OCI-LY1 (cell line): ENCODE measurements around the gene NECTIN4.
"Not testable (repeated sequence)": the region's sequence is repeated elsewhere in the genome, so short reads cannot be mapped to it uniquely, and the experiment has no call there.

ENCODE experiments used
- H2AFZ ChIP-seq: fragments of 200-600 bp; sonication (generic), shearing (Covaris generic); 2 replicates; pipeline ENCODE4 v1.6.0; 2014; ENCODE audit warnings: antibody characterized with exemption, mild to moderate bottlenecking, low read length
- H3F3A ChIP-seq: fragments of 200-600 bp; sonication (generic), shearing (Covaris generic); 2 replicates; pipeline ENCODE4 v1.6.0; 2014; ENCODE audit warnings: mild to moderate bottlenecking, antibody characterized with exemption, low read length, moderate library complexity; ENCODE audit not compliant: insufficient read depth
- H3K27ac ChIP-seq: fragments of 200-600 bp; sonication (generic); 2 replicates; pipeline ENCODE4 v1.5.1; 2014; ENCODE audit warnings: low read length, mixed run types, mild to moderate bottlenecking, low read depth; ENCODE audit not compliant: poor library complexity, severe bottlenecking
- H3K27me3 ChIP-seq: fragments of 200-600 bp; sonication (generic); 2 replicates; pipeline ENCODE4 v1.6.0; 2014; ENCODE audit warnings: antibody characterized with exemption, mild to moderate bottlenecking, low read length, moderate library complexity; ENCODE audit not compliant: insufficient read depth
- H3K36me3 ChIP-seq: fragments of 200-600 bp; sonication (generic); 2 replicates; pipeline ENCODE4 v1.6.1; 2014; ENCODE audit warnings: mild to moderate bottlenecking, antibody characterized with exemption, low read length, moderate library complexity, mixed read lengths; ENCODE audit not compliant: insufficient read depth
- H3K4me1 ChIP-seq: fragments of 200-600 bp; sonication (generic); 2 replicates; pipeline ENCODE4 v1.5.1; 2014; ENCODE audit warnings: mild to moderate bottlenecking, low read length, moderate library complexity; ENCODE audit not compliant: insufficient read depth, severe bottlenecking
- H3K4me2 ChIP-seq: fragments of 200-600 bp; sonication (generic), shearing (Covaris generic); 2 replicates; pipeline ENCODE4 v1.6.1; 2014; ENCODE audit warnings: low read length
- H3K4me3 ChIP-seq: fragments of 200-600 bp; sonication (generic); 2 replicates; pipeline ENCODE4 v1.5.1; 2014; ENCODE audit warnings: low read length, low read depth, mild to moderate bottlenecking, mixed read lengths; ENCODE audit not compliant: poor library complexity, severe bottlenecking
- H3K79me2 ChIP-seq: fragments of 200-600 bp; shearing (Covaris generic); 2 replicates; pipeline ENCODE4 v1.6.1; 2016; ENCODE audit warnings: mixed run types, low read length, mixed read lengths; ENCODE audit not compliant: insufficient read depth
- H3K9ac ChIP-seq: fragments of 200-600 bp; sonication (generic), shearing (Covaris generic); 2 replicates; pipeline ENCODE4 v1.6.1; 2014; ENCODE audit warnings: mild to moderate bottlenecking, low read length, mixed read lengths
- H3K9me2 ChIP-seq: fragments of 200-600 bp; sonication (generic), shearing (Covaris generic); 2 replicates; pipeline ENCODE4 v1.6.1; 2014; ENCODE audit warnings: low read depth, mild to moderate bottlenecking, low read length, mixed read lengths
- H3K9me3 ChIP-seq: fragments of 200-600 bp; shearing (Covaris generic); 2 replicates; pipeline ENCODE4 v1.6.1; 2014; ENCODE audit warnings: low read length, mixed read lengths
- H4K20me1 ChIP-seq: fragments of 200-600 bp; sonication (generic), shearing (Covaris generic); 2 replicates; pipeline ENCODE4 v1.6.0; 2016; ENCODE audit warnings: mild to moderate bottlenecking, low read length; ENCODE audit not compliant: insufficient read depth
- EZH2 ChIP-seq: fragments of 200-600 bp; sonication (generic), shearing (Covaris generic); IDR thresholded peaks from 2 replicates; pipeline ENCODE4 v1.8.0; 2017; ENCODE audit warnings: borderline replicate concordance, mixed run types, mild to moderate bottlenecking, antibody characterized with exemption, low read length, moderate library complexity, mixed read lengths
- TF ChIP-seq, protein P1 (sequence below): fragments of 200-600 bp; sonication (generic), shearing (Covaris generic); IDR thresholded peaks from 2 replicates; pipeline ENCODE4 v1.5.1; 2017; ENCODE audit warnings: mild to moderate bottlenecking, antibody characterized with exemption, low read length, moderate library complexity, mixed read lengths

Gene NECTIN4

GRCh38 chr1:161031874-161032273 lies 57.5 kb downstream of the NECTIN4 start:
- Histone ChIP-seq H3K27ac (no peak overlapping the region), H2AFZ (no peak overlapping the region), H4K20me1 (no peaks in the 10 kb centered on the region), H3K36me3 (peaks cover 8% of the 10 kb centered on the region; the same call in 1 of the 2 replicates), H3F3A (no peaks in the 10 kb centered on the region), H3K4me1 (peaks cover 16% of the 10 kb centered on the region), H3K9ac (no peak overlapping the region), H3K9me2 (no peaks in the 10 kb centered on the region), H3K79me2 (no peaks in the 10 kb centered on the region), H3K9me3 (no peaks in the 10 kb centered on the region), H3K4me3 (no peak overlapping the region), H3K27me3 (no peaks in the 10 kb centered on the region), H3K4me2 (no peak overlapping the region)
- no peak for TF ChIP-seq EZH2
- TF ChIP-seq, protein P1, sequence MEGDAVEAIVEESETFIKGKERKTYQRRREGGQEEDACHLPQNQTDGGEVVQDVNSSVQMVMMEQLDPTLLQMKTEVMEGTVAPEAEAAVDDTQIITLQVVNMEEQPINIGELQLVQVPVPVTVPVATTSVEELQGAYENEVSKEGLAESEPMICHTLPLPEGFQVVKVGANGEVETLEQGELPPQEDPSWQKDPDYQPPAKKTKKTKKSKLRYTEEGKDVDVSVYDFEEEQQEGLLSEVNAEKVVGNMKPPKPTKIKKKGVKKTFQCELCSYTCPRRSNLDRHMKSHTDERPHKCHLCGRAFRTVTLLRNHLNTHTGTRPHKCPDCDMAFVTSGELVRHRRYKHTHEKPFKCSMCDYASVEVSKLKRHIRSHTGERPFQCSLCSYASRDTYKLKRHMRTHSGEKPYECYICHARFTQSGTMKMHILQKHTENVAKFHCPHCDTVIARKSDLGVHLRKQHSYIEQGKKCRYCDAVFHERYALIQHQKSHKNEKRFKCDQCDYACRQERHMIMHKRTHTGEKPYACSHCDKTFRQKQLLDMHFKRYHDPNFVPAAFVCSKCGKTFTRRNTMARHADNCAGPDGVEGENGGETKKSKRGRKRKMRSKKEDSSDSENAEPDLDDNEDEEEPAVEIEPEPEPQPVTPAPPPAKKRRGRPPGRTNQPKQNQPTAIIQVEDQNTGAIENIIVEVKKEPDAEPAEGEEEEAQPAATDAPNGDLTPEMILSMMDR: no peak

DNA sequence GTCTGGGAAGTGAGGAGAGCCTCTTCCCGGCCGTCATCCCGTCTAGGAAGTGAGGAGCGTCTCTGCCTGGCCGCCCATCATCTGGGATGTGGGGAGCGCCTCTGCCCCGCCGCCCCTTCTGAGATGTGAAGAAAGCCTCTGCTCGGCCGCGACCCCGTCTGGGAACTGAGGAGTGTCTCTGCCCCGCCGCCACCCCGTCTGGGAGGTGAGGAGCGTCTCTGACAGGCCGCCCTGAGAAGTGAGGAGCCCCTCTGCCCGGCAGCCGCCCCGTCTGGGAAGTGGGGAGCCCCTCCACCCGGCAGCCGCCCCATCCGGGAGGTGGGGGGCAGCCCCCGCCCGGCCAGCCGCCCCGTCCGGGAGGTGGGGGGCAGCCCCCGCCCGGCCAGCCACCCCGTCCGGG lies 59.9 kb downstream of the NECTIN4 start:
- not testable (repeated sequence) for H3K27ac ChIP-seq, H3K36me3 ChIP-seq, H3K9me3 ChIP-seq, H3K9ac ChIP-seq, H3K4me2 ChIP-seq, H3K4me3 ChIP-seq, H3K9me2 ChIP-seq, H3K79me2 ChIP-seq, H4K20me1 ChIP-seq, H3F3A ChIP-seq, H2AFZ ChIP-seq, H3K27me3 ChIP-seq, H3K4me1 ChIP-seq

- not testable (repeated sequence) for H3K36me3 ChIP-seq, H3K9me3 ChIP-seq, H3K27me3 ChIP-seq, H3K9ac ChIP-seq, H3K4me1 ChIP-seq, H3F3A ChIP-seq, H3K4me2 ChIP-seq, H3K79me2 ChIP-seq, H4K20me1 ChIP-seq, H3K27ac ChIP-seq, H2AFZ ChIP-seq, H3K4me3 ChIP-seq, H3K9me2 ChIP-seq
Observed at GRCh38 chr1:161026954-161027353, 62.4 kb downstream of the NECTIN4 start.

GRCh38 chr1:161022432-161022831 lies 66.9 kb downstream of the NECTIN4 start:
- H2AFZ ChIP-seq, H3K9ac ChIP-seq, H3K27me3 ChIP-seq, H3F3A ChIP-seq, H3K4me2 ChIP-seq, H4K20me1 ChIP-seq, H3K9me2 ChIP-seq, H3K9me3 ChIP-seq, H3K4me3 ChIP-seq, H3K36me3 ChIP-seq, H3K79me2 ChIP-seq: not testable (repeated sequence)
- H3K4me1 ChIP-seq: peaks cover 41% of the 10 kb centered on the region
- peak overlapping the region; percentile 57 for H3K27ac ChIP-seq

GRCh38 chr1:161021970-161022353 lies 67.4 kb downstream of the NECTIN4 start:
- H3K36me3 ChIP-seq: no peaks in the 10 kb centered on the region
- 0 out of 2 replicates have a peak, but pooled peaks cover 4% of the 10 kb centered on the region for H3F3A ChIP-seq
- peak overlapping the region; percentile 91 for H3K4me2 ChIP-seq
- peaks cover 6% of the 10 kb centered on the region for H3K79me2 ChIP-seq
- peaks cover 41% of the 10 kb centered on the region for H3K4me1 ChIP-seq
- TF ChIP-seq, protein P1: no peak
- TF ChIP-seq EZH2: no peak
- no peaks in the 10 kb centered on the region for H3K9me3 ChIP-seq
- H3K27me3 ChIP-seq: no peaks in the 10 kb centered on the region
- peak overlapping the region; percentile 63; the same call in 1 of the 2 replicates for H3K9ac ChIP-seq
- no peaks in the 10 kb centered on the region for H4K20me1 ChIP-seq
- H3K4me3 ChIP-seq: peak overlapping the region; percentile 76
- peak overlapping the region; percentile 57 for H3K27ac ChIP-seq
- no peaks in the 10 kb centered on the region for H3K9me2 ChIP-seq
- H2AFZ ChIP-seq: no peak overlapping the region
